Testis (tissue), 2 donors: Measurements from ENCODE around the gene B4GALNT2.

Experiments used
- CTCF ChIP-seq, 3 experiments: fragments of 450-650 bp in 2 of 3; fragments of 200-600 bp in 1 of 3; sonication (generic) in 1 of 3; IDR thresholded peaks; one replicate each; pipeline ENCODE4 v1.5.1; 2016 to 2019; ENCODE audit warnings: antibody characterized with exemption in 3 of 3, mild to moderate bottlenecking in 2 of 3, moderate library complexity in 1 of 3
- POLR2A ChIP-seq: fragments of 450-650 bp; IDR thresholded peaks from one replicate; pipeline ENCODE4 v1.6.1; 2017; ENCODE audit warnings: antibody characterized with exemption, mild to moderate bottlenecking, moderate library complexity

- TF ChIP-seq CTCF (IDR thresholded peaks at IDR 0.05) = no peak
- TF ChIP-seq POLR2A = no peak
Observed at GRCh38 chr17:49111934-49112333, 20.6 kb upstream of the B4GALNT2 start.
